ENCODE measurements around the gene CHRNA9. TPM values are rescaled to one million over a fixed set of nuclear protein-coding genes. Genes with fewer than 3 reads are reported as not detected.

The CHRNA9 gene
- total RNA-seq, 1 experiment from 2014 or later = not detected

DNA sequence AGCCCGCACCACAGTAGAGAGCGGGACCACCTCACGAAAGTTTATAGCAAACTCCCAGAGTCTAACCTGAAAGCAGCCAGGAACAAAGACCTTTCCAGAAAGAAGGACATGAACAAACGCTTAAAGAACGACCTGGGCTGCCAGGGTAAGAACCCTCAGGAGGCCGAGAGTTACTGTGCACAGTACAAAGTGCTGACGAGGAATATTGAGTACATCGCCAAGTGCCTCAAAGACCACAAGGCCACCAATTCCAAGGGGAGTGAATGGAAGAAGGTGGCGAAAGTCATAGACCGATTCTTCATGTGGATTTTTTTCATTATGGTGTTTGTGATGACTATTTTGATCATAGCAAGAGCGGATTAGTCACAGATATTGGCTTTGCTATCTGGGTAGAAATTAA lies 19.0 kb downstream of the CHRNA9 start:
- H3K9me3 ChIP-seq (ENCODE audit: control insufficient read depth, insufficient read depth, low read depth, low read length) = no peaks in the 10 kb centered on the region
- H3K36me3 ChIP-seq (ENCODE audit: control insufficient read depth, insufficient read depth, low read length) = no peaks in the 10 kb centered on the region
- DNase-seq (ENCODE audit: low read depth, low spot score) = no peak
- ChIA-PET CTCF (no interaction called here), POLR2A (no interaction called here)
- H3K4me1 ChIP-seq (ENCODE audit: control insufficient read depth, insufficient read depth, low read length) = peaks cover 4% of the 10 kb centered on the region; the same call in 1 of the 2 replicates
- no peak overlapping the region for H3K4me3 ChIP-seq (ENCODE audit: low read depth in 2 of 2, low read length in 2 of 2)
- TF ChIP-seq TCF7L2 (IDR thresholded peaks at IDR 0.05; ENCODE audit: low read depth, low read length) = no peak
- TF ChIP-seq, protein P1, sequence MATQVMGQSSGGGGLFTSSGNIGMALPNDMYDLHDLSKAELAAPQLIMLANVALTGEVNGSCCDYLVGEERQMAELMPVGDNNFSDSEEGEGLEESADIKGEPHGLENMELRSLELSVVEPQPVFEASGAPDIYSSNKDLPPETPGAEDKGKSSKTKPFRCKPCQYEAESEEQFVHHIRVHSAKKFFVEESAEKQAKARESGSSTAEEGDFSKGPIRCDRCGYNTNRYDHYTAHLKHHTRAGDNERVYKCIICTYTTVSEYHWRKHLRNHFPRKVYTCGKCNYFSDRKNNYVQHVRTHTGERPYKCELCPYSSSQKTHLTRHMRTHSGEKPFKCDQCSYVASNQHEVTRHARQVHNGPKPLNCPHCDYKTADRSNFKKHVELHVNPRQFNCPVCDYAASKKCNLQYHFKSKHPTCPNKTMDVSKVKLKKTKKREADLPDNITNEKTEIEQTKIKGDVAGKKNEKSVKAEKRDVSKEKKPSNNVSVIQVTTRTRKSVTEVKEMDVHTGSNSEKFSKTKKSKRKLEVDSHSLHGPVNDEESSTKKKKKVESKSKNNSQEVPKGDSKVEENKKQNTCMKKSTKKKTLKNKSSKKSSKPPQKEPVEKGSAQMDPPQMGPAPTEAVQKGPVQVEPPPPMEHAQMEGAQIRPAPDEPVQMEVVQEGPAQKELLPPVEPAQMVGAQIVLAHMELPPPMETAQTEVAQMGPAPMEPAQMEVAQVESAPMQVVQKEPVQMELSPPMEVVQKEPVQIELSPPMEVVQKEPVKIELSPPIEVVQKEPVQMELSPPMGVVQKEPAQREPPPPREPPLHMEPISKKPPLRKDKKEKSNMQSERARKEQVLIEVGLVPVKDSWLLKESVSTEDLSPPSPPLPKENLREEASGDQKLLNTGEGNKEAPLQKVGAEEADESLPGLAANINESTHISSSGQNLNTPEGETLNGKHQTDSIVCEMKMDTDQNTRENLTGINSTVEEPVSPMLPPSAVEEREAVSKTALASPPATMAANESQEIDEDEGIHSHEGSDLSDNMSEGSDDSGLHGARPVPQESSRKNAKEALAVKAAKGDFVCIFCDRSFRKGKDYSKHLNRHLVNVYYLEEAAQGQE (IDR thresholded peaks at IDR 0.05; ENCODE audit: insufficient read depth in 1 of 2, low read depth in 2 of 2, low read length in 1 of 2) = no peak
- TF ChIP-seq SIN3A (IDR thresholded peaks at IDR 0.05; ENCODE audit: borderline replicate concordance, insufficient read depth, low read depth, low read length) = no peak
- no peak for TF ChIP-seq POLR2AphosphoS5 (IDR thresholded peaks at IDR 0.05; ENCODE audit: low read depth, low read length)
- TF ChIP-seq, protein P2, sequence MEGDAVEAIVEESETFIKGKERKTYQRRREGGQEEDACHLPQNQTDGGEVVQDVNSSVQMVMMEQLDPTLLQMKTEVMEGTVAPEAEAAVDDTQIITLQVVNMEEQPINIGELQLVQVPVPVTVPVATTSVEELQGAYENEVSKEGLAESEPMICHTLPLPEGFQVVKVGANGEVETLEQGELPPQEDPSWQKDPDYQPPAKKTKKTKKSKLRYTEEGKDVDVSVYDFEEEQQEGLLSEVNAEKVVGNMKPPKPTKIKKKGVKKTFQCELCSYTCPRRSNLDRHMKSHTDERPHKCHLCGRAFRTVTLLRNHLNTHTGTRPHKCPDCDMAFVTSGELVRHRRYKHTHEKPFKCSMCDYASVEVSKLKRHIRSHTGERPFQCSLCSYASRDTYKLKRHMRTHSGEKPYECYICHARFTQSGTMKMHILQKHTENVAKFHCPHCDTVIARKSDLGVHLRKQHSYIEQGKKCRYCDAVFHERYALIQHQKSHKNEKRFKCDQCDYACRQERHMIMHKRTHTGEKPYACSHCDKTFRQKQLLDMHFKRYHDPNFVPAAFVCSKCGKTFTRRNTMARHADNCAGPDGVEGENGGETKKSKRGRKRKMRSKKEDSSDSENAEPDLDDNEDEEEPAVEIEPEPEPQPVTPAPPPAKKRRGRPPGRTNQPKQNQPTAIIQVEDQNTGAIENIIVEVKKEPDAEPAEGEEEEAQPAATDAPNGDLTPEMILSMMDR (IDR thresholded peaks at IDR 0.05) = no peak
- H3K27me3 ChIP-seq (ENCODE audit: control insufficient read depth, insufficient read depth, low read length) = no peaks in the 10 kb centered on the region
- BruUV-seq (replicated peaks) = no TSS peak
- intact Hi-C loops (cut with micrococcal nuclease; ENCODE audit: unreplicated experiment) (no loop called here), in situ Hi-C loops (cut with HindIII; ENCODE audit: low pct_unique_long_range_greater_than_20kb, low sequenced_read_pairs) (no loop called here)
- H3K27ac ChIP-seq (ENCODE audit: low read length) = no peak overlapping the region
- ATAC-seq = no peak

DNA sequence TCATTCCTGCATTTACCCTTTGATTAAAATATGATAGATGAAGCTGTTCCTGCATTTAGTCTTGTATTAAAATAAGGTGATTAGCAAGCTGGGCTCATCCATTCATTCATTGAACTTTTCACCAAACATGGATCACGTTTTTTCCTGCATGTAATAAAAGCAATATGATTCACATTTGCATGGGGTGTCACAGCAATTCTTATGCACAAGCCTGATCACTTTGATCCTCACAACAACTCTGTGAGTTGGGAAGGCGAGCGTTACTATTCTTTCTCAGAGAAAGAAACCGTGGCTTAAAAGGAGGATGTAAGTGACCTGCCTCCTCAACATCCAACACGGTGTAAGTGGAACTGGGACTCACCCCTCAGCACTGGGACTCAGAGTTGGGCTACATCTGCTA lies 20.0 kb downstream of the CHRNA9 start:
- in situ Hi-C loops (cut with HindIII; ENCODE audit: low pct_unique_long_range_greater_than_20kb, low sequenced_read_pairs) (no loop called here), intact Hi-C loops (cut with micrococcal nuclease; ENCODE audit: unreplicated experiment) (no loop called here)
- no peaks in the 10 kb centered on the region for H3K27me3 ChIP-seq (ENCODE audit: control insufficient read depth, insufficient read depth, low read length)
- ChIA-PET POLR2A (no interaction called here), CTCF (no interaction called here)
- no peak overlapping the region for H3K27ac ChIP-seq (ENCODE audit: low read length)
- no peaks in the 10 kb centered on the region for H3K36me3 ChIP-seq (ENCODE audit: control insufficient read depth, insufficient read depth, low read length)
- no TSS peak for BruUV-seq (replicated peaks)
- H3K4me3 ChIP-seq (ENCODE audit: low read depth in 2 of 2, low read length in 2 of 2) = no peak overlapping the region
- no peak for ATAC-seq
- no peak for DNase-seq (ENCODE audit: low read depth, low spot score)
- H3K4me1 ChIP-seq (ENCODE audit: control insufficient read depth, insufficient read depth, low read length) = peaks cover 4% of the 10 kb centered on the region; the same call in 1 of the 2 replicates
- H3K9me3 ChIP-seq (ENCODE audit: control insufficient read depth, insufficient read depth, low read depth, low read length) = no peaks in the 10 kb centered on the region
- TF ChIP-seq SIN3A (IDR thresholded peaks at IDR 0.05; ENCODE audit: borderline replicate concordance, insufficient read depth, low read depth, low read length) (no peak), TCF7L2 (IDR thresholded peaks at IDR 0.05; ENCODE audit: low read depth, low read length) (no peak), POLR2AphosphoS5 (IDR thresholded peaks at IDR 0.05; ENCODE audit: low read depth, low read length) (no peak)
- TF ChIP-seq, protein P2 (IDR thresholded peaks at IDR 0.05) = no peak
- TF ChIP-seq, protein P1 (IDR thresholded peaks at IDR 0.05; ENCODE audit: insufficient read depth in 1 of 2, low read depth in 2 of 2, low read length in 1 of 2) = no peak
